Activated CD4-positive, CD25-positive, alpha-beta regulatory T cell treated with anti-CD3 and anti-CD28 coated beads, Interleukin-2, amount 50 U/mL, for 24 hours (primary cell): ENCODE measurements around the gene DNAJB13.
"Not testable (repeated sequence)": the region's sequence is repeated elsewhere in the genome, so short reads cannot be mapped to it uniquely, and the experiment has no call there.

Source experiments
- ATAC-seq, 2 donors: fragments of 150-1000 bp; cut with Tn5 transposase; one replicate each; pipeline ENCODE4 v1.10.0; 2021; ENCODE audit warnings: mild to moderate bottlenecking in 1 of 2, moderate library complexity in 1 of 2

DNAJB13 gene

GRCh38 chr11:73950869-73951710 is at the start of gene DNAJB13:
Gene DNAJB13 (plus strand): TSS chr11:73951026. CDS start chr11:73951070, 44 bp downstream.
- no peak for ATAC-seq

- ATAC-seq, result no peak
These were observed 48.5 kb upstream of the DNAJB13 start for GRCh38 chr11:73902303-73902702.

GRCh38 chr11:73907191-73907590 is 43.6 kb upstream of the DNAJB13 start:
- peak; percentile 63 to 69 for ATAC-seq

GRCh38 chr11:73912026-73912425 is 38.8 kb upstream of the DNAJB13 start:
- ATAC-seq, result no peak

- ATAC-seq, result no peak
These were observed 37.4 kb upstream of the DNAJB13 start for GRCh38 chr11:73913472-73913871.

- no peak for ATAC-seq
These were observed 36.5 kb upstream of the DNAJB13 start for GRCh38 chr11:73914284-73914683.

GRCh38 chr11:73916435-73916834 is 34.4 kb upstream of the DNAJB13 start:
- ATAC-seq, result peak in 1 of 2 donors; percentile 41

GRCh38 chr11:73921180-73921579 is 29.6 kb upstream of the DNAJB13 start:
- no peak for ATAC-seq

GRCh38 chr11:73929388-73929787 is 21.4 kb upstream of the DNAJB13 start:
- ATAC-seq, result no peak

GRCh38 chr11:73931039-73931645 is 19.7 kb upstream of the DNAJB13 start:
- ATAC-seq, result peak; percentile 32 to 43

- no peak for ATAC-seq
These were observed 18.9 kb upstream of the DNAJB13 start for GRCh38 chr11:73931951-73932350.

GRCh38 chr11:73932781-73933180 is 18.0 kb upstream of the DNAJB13 start:
- no peak for ATAC-seq

GRCh38 chr11:73936047-73936446 is 14.8 kb upstream of the DNAJB13 start:
- ATAC-seq, result not testable (repeated sequence)

GRCh38 chr11:73939096-73939495 is 11.7 kb upstream of the DNAJB13 start:
- ATAC-seq, result no peak

GRCh38 chr11:73940801-73941570 is 9.8 kb upstream of the DNAJB13 start:
- ATAC-seq, result no peak

- ATAC-seq, result no peak
These were observed 8.8 kb upstream of the DNAJB13 start for GRCh38 chr11:73942010-73942409.

- ATAC-seq, result no peak
These were observed 6.7 kb upstream of the DNAJB13 start for GRCh38 chr11:73944085-73944484.

GRCh38 chr11:73944901-73945300 is 5.9 kb upstream of the DNAJB13 start:
- ATAC-seq, result no peak

GRCh38 chr11:73945396-73945795 is 5.4 kb upstream of the DNAJB13 start:
- ATAC-seq, result no peak

GRCh38 chr11:73946798-73947458 is 3.9 kb upstream of the DNAJB13 start:
- ATAC-seq, result no peak

GRCh38 chr11:73949246-73949645 is 1.6 kb upstream of the DNAJB13 start:
- no peak for ATAC-seq

- ATAC-seq, result no peak
These were observed 914 bp upstream of the DNAJB13 start for GRCh38 chr11:73949912-73950311.

- ATAC-seq, result no peak
These were observed 971 bp downstream of the DNAJB13 start for GRCh38 chr11:73951797-73952196.
